Uterine smooth muscle cell (primary cell): Measurements from ENCODE around the gene PAN3. TPM values are rescaled to one million over a fixed set of nuclear protein-coding genes. Genes with fewer than 3 reads are reported as not detected.

Source experiments
- total RNA-seq: library from RNA; depleted of rRNA; stranded (reverse); fragments of >200 nt; gene quantifications from 2 replicates; pipeline ENCODE4 v1.2.3, GENCODE V29; 2014

PAN3 gene, protein sequence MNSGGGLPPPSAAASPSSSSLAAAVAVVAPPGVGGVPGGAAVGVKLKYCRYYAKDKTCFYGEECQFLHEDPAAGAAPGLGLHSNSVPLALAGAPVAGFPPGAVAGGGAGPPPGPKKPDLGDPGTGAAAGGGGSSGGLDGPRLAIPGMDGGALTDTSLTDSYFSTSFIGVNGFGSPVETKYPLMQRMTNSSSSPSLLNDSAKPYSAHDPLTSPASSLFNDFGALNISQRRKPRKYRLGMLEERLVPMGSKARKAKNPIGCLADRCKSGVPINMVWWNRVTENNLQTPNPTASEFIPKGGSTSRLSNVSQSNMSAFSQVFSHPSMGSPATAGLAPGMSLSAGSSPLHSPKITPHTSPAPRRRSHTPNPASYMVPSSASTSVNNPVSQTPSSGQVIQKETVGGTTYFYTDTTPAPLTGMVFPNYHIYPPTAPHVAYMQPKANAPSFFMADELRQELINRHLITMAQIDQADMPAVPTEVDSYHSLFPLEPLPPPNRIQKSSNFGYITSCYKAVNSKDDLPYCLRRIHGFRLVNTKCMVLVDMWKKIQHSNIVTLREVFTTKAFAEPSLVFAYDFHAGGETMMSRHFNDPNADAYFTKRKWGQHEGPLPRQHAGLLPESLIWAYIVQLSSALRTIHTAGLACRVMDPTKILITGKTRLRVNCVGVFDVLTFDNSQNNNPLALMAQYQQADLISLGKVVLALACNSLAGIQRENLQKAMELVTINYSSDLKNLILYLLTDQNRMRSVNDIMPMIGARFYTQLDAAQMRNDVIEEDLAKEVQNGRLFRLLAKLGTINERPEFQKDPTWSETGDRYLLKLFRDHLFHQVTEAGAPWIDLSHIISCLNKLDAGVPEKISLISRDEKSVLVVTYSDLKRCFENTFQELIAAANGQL
- total RNA-seq: 18.0 and 20.0 TPM in 2 replicates

DNA sequence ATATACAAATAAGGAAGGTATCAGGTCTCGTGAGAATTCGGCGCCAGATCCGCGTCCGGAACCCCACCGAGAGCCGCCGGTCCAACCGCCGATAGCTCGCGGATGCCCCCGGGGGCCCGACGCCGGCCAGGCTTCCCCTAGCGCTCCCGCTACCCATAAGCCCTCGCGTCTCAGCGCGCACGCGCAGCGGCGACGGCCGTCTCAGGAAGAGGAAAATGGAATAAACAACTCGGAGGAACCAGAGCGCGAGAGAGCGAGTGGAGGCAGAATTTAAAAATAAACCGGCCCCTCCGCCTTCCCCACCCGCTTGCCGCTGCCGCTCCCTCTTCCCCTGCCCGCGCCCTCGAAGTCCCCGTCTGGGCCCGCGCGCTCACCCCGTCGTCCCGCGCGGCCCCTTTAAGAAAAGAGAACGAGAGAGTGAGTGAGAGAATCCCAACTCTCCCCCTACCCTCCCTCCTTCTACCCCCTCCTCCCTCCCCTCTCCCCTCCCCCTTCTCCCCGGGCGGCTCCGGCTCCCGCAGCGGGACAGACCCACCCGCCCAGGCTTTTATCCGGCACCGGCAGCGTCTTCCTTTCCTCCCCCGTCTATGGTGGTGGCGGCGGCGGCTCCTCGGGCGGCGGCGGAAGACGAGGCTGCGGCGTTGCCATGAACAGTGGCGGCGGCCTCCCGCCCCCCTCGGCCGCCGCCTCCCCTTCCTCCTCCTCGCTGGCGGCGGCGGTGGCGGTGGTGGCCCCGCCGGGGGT, at the start of gene PAN3:
TSS of gene PAN3 (plus strand) at position 534 of the 744 bp plus-strand sequence. CDS start at position 647, 113 bp downstream.

DNA sequence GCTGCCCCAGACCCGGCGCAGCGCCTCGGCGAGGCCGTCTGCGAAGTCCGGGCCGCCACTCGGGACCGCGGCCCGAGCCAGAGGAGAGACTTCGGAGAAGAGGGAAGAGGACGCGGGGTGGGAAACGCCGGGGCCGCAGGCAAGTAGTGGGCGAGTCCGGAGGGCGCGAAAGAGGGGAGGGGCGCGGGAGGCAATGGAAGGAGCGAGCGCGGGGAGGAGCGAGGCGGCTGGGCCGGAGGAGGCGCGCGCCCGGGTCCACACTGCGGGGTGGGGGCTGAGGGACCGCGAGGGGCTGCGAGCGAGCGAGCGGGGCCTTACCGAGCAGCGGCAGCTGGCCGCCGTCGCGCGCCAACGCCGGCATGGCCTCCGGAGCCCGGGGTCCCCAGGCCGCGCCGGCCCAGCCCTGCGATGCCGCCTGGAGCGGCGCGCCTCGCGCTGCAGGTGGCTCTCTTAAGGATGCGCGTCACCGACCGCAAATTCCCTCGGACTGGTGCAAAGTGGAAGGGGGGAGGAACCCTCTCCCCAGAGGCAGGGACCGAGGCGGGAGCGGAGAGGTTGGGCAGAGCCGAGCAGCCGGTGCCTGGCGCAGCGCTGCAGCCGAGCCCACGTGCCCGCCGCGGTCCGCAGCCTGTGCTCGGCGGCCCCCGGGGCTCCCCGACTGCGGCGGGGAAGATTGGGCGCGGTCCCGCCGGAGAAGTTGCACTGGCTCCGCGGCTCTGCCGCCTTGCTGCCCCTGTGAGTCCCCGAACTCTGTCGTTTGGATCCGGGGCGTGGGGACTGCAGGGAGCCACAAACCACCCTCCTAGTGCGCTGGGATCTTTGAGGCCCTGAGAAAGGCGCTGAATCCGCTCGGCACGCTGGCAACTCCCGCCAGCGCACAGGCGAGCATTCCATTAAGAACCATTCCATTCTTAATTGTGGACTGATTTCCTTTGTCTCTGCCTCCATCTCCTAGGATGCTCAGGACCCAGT, 37.9 kb upstream of the PAN3 start, which contains the start of gene FLT3:
TSS of gene FLT3 (minus strand) at position 427 of the 972 bp plus-strand sequence. CDS start at position 361, 66 bp downstream.

Other genes starting within 250 kb of the PAN3 start
- not detected in 2 replicates for gene PDX1, start 218.5 kb upstream of the PAN3 start, total RNA-seq
- not detected in 2 replicates for gene CDX2, start 169.2 kb upstream of the PAN3 start, total RNA-seq
- gene URAD, start 149.9 kb upstream of the PAN3 start, total RNA-seq: not detected in 2 replicates
- not detected in 2 replicates for gene FLT3, start 38.0 kb upstream of the PAN3 start, total RNA-seq